Epithelial cell of proximal tubule (primary cell): ENCODE measurements around the gene CCDC136. TPM values are rescaled to one million over a fixed set of nuclear protein-coding genes. Genes with fewer than 3 reads are reported as not detected.
A peak's percentile ranks its signal among the peaks of the same experiment; 100 is the strongest.

Experiments used
- DNase-seq: peaks from one replicate; pipeline ENCODE4 v3.0.0-alpha.2; 2011; ENCODE audit warnings: low read depth
- H3K4me3 ChIP-seq: 2 replicates; pipeline ENCODE4 v1.5.1; 2011; ENCODE audit warnings: low read depth, mild to moderate bottlenecking, low read length
- total RNA-seq: library from RNA; depleted of rRNA; stranded (reverse); fragments of >200 nt; gene quantifications from 2 replicates; pipeline ENCODE4 v1.2.3, GENCODE V29; 2015
- TF ChIP-seq, protein P1 (sequence below): conservative IDR thresholded peaks from 2 replicates; pipeline ENCODE4 v1.5.1; 2012; ENCODE audit warnings: low read depth, mild to moderate bottlenecking, low read length

Gene CCDC136
- total RNA-seq, 1 donor from 2014 or later, result 2.0 TPM

DNA sequence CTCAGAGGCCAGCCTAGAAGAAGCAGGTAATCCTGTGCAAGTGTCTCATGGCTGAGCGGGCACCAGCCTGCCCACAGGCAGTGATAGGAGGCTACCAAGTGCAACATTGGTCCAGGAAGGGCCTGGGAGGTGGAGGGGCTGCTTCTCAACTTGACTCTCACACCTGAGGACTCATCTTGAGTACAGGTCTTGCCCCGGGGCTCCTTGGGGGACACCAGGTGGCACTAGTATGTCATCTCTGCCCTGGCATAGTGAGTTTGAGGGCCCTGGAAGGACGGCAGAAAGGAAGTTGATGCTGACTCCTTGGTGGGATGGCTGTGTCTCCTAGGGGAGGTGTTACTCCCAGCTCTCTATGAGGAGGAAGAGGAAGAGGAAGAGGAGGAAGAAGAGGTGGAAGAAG lies 2.3 kb downstream of the CCDC136 start:
- no peak overlapping the region for H3K4me3 ChIP-seq
- TF ChIP-seq, protein P1, sequence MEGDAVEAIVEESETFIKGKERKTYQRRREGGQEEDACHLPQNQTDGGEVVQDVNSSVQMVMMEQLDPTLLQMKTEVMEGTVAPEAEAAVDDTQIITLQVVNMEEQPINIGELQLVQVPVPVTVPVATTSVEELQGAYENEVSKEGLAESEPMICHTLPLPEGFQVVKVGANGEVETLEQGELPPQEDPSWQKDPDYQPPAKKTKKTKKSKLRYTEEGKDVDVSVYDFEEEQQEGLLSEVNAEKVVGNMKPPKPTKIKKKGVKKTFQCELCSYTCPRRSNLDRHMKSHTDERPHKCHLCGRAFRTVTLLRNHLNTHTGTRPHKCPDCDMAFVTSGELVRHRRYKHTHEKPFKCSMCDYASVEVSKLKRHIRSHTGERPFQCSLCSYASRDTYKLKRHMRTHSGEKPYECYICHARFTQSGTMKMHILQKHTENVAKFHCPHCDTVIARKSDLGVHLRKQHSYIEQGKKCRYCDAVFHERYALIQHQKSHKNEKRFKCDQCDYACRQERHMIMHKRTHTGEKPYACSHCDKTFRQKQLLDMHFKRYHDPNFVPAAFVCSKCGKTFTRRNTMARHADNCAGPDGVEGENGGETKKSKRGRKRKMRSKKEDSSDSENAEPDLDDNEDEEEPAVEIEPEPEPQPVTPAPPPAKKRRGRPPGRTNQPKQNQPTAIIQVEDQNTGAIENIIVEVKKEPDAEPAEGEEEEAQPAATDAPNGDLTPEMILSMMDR, result peak; percentile 48
- DNase-seq, result no peak

DNA sequence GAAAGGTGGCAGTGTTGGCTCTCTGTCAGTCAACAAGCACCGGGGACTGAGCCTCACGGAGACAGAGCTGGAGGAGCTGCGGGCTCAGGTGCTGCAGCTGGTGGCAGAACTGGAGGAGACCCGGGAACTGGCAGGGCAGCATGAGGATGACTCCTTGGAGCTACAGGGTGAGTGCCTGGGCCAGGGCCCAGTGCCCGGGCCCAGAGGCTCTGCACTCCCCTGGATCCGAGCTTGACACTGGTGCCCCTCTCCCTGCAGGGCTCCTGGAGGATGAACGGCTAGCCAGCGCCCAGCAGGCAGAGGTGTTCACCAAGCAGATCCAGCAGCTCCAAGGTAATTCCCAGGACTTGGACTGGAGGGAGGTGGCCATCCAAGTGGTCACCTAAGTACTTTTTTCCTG lies 2.7 kb downstream of the CCDC136 start:
- TF ChIP-seq, protein P1, result no peak

DNA sequence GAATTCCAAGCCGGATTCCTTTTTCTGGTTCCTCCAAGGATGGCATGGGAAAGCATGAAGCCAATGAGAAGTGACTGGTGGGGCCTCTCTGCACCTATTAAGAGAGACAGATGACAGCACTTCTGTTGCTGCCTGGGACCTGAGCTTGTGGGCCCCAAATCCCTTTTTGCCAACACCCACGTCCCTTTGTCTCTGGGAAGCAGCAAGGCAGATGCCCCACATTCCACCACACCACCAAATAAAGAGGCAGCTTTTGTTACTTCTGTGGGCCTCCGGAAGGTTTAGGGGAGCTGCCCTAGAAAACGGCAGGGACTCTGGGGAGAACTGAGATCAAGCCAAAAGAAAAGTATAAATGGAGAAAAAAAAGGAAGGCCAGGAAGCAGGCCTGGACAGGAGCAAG lies 3.4 kb downstream of the CCDC136 start:
- H3K4me3 ChIP-seq, result no peak overlapping the region

More for the DNA sequence above, 2.7 kb downstream of the CCDC136 start:
- no peak overlapping the region for H3K4me3 ChIP-seq
- no peak for DNase-seq

DNA sequence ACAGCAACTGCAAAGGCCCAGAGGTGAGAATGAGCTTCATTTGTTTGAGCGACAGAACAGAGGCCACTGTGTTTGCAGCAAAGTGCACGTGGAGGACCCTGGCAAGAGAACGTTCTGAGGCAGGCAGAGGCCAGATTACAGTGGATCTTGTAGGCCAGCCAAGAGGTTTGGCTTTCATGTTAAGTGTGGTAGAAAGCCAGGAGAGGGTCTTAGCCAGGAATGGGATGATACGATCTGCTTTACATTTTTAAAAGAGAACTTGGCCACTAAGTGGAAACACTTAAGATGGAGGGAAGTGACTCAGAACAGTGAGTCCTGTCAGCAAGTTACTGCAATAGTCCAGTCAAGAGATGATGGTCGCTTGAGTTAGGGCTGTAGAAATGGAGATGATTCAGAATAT lies 4.6 kb downstream of the CCDC136 start:
- DNase-seq, result no peak
- TF ChIP-seq, protein P1, result no peak
- H3K4me3 ChIP-seq, result no peak overlapping the region

More for the DNA sequence above, 3.4 kb downstream of the CCDC136 start:
- no peak for DNase-seq
- TF ChIP-seq, protein P1, result no peak

DNA sequence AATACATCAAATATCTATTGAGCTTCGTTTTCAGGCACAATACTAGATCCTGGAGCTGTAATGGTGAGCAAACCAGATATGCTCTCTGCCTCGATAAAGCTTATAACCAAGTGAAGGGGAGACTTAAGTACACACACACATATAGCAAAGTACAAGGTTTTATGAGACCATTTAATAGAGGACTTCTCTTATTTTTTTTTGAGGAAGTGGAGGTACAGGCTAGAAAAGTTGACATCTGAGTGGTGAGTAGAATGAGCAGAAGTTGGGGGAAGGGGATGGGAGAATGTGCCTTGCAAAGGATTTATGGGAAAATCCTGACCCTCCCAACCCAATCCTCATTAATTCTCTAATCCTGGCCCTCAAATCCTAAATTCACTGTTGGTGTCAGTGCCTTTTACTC lies 7.7 kb downstream of the CCDC136 start:
- TF ChIP-seq, protein P1, result no peak
- no peak for DNase-seq
- no peak overlapping the region for H3K4me3 ChIP-seq

DNA sequence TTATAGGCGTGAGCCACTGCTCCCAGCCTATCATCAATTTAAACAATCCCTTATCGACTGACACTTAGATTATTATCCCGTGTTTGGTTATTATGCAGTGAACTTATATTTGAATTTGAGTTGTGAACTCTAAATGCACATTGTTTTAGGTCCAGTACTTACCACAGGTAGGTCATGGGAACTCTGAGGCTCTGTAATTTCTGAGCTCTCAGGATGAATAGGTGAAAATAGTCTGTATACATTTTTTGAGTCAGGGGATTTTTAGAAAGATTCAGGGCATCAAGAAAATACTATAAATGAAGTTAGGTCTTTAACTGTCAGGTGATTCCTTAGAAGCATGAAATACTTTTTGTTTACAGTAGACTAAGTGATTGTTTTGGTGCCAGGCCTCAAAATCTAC lies 8.8 kb downstream of the CCDC136 start:
- TF ChIP-seq, protein P1, result no peak
- DNase-seq, result no peak
- H3K4me3 ChIP-seq, result no peak overlapping the region

DNA sequence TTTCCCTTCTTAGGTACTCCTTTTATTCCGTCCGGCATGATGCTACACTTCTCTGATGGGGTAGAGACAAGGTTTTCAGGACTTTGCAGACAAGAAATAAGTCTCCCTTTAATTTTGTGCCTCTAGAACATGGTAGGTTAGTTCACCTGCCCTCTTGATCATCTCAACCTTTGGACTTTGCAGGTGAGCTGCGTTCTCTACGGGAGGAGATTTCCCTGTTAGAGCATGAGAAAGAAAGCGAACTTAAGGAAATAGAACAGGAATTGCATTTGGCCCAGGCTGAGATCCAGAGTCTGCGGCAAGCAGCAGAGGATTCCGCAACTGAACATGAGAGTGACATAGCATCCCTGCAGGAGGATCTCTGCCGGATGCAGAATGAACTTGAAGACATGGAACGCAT lies 9.2 kb downstream of the CCDC136 start:
- TF ChIP-seq, protein P1, result no peak
- no peak for DNase-seq
- H3K4me3 ChIP-seq, result no peak overlapping the region
